SKM-1 (cell line): ENCODE data around the gene MCM5.
"Not testable (repeated sequence)": the region's sequence is repeated elsewhere in the genome, so short reads cannot be mapped to it uniquely, and the experiment has no call there.

Experiments used
- DNase-seq: peaks from one replicate; lab custom pipeline; 2025; ENCODE audit not compliant: unreplicated experiment; lab: John Stamatoyannopoulos, UW

MCM5 gene

DNA sequence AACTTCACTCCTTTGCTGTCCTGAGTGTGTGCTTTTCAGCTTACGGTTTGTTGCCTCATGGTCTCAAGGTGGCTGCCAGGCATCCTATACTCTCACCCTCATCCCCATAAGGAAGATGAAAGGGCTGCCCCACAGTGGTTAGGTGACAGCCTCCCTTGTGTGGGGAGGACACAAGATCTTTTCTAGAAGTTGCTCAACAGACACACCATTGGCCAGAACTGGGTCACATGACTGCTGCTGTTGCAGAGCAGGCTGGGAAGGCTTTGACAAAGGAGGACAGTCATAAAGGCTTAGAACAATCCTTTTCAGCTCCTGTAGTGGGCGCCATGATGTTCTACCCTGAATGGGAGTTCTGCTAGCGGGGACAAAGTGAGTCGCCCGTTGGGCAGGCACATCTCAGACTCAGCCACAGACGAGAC is 71.0 kb downstream of the MCM5 start:
- DNase-seq = no peak

DNA sequence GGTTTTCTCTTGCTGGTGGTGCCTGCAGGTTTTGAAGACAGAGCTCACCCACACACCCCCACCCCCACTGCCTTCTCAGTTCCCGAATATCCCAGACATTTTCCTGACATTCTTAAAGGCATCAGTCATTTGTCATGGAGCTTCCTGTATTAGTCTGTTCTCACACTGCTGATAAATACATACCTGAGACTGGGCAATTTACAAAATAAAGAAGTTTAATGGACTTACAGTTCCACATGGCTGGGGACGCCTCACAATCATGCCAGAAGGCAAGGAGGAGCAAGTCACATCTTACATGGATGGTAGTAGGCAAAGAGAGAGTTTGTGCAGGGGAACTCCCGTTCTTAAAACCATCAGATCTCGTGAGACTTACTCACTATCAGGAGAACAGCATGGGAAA is 71.6 kb downstream of the MCM5 start:
- DNase-seq = not testable (repeated sequence)

DNA sequence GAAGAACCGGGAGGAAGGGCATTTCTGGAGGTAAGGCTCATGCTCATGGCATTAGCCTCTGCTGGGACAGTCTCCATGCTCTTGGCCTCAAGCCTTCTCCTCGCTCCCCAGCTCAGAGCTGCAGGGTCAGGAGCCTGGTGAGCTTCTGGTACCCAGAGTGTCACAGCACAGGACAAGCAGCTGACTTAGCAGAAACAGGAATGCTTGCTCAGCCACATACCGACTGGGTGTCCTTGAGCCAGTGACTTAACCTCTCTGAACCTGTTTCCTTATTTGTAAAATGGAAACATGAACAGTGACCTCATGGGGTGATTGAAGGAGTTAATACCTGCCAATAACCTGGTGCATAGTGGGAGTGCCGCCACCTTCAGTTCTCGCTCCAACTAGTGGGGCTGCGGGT is 72.5 kb downstream of the MCM5 start:
- DNase-seq = no peak

DNA sequence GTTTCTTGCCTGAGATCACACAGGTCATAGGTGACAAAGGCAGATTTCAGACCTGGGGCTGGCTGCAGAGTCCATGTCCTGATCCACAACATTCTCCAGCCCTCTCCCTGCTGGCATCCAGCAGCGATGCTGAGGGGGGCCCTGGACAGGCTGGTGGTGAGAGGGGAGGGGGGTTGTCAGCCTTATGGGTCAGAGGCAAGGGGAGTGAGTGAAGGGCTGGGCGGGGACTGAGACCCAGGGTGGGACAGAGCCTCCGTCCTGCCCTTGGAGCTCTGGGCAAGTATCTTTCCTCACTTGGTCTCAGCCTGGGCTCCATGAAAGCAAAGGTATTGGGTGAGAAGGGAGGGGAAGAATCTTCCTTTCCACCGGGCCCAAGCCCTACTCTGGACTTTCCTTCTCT is 74.0 kb downstream of the MCM5 start:
- DNase-seq = no peak
